Measurements from ENCODE around the gene PRM1. TPM values are rescaled to one million over a fixed set of nuclear protein-coding genes. Genes with fewer than 3 reads are reported as not detected.

Gene PRM1
- total and polyA plus RNA-seq, 2 of the 13 experiments (the other 11 are each of a cell fraction or from before 2014, with no cell fraction given), result not detected

GRCh38 chr16:11292076-11292748 lies 11.1 kb upstream of the PRM1 start (continued):
- no peak for TF ChIP-seq FLYWCH1 (CRISPR knock-in tag; IDR thresholded peaks at IDR 0.05)
- no peak for TF ChIP-seq ZNF34 (CRISPR knock-in tag; IDR thresholded peaks at IDR 0.05; ENCODE audit: borderline replicate concordance)
- no peak for TF ChIP-seq BCLAF1 (IDR thresholded peaks at IDR 0.05)
- TF ChIP-seq SOX13 (IDR thresholded peaks at IDR 0.05), result no peak
- peak in 1 of 2 experiments; percentile 1; a peak in 1 of 4 replicates for TF ChIP-seq SOX13 (CRISPR knock-in tag; conservative IDR thresholded peaks at IDR 0.05 in 1 of 2, IDR thresholded peaks at IDR 0.05 in 1 of 2)
- no peak for TF ChIP-seq NFYB (CRISPR knock-in tag; IDR thresholded peaks at IDR 0.05)
- no peak for TF ChIP-seq ZNF652 (CRISPR knock-in tag; IDR thresholded peaks at IDR 0.05; ENCODE audit: borderline replicate concordance, low read depth)
- no peak for TF ChIP-seq GPBP1L1 (CRISPR knock-in tag; IDR thresholded peaks at IDR 0.05)
- TF ChIP-seq ZBTB43 (CRISPR knock-in tag; conservative IDR thresholded peaks at IDR 0.05), result no peak
- no peak for TF ChIP-seq FOSL1 (CRISPR knock-in tag; IDR thresholded peaks at IDR 0.05; ENCODE audit: borderline replicate concordance)
- TF ChIP-seq PATZ1 (CRISPR knock-in tag; IDR thresholded peaks at IDR 0.05), result peak; percentile 21; the same call in 1 of the 2 replicates
- no peak for TF ChIP-seq USF2 (IDR thresholded peaks at IDR 0.05; ENCODE audit: low read depth, low read length)
- no peak for TF ChIP-seq USF2 (CRISPR knock-in tag; IDR thresholded peaks at IDR 0.05; ENCODE audit: borderline replicate concordance)
- no peak; the same call in 1 of the 2 replicates for TF ChIP-seq ETV5 (CRISPR knock-in tag; IDR thresholded peaks at IDR 0.05; ENCODE audit: borderline replicate concordance)
- peak; percentile 59; the same call in 1 of the 2 replicates for TF ChIP-seq ZNF546 (CRISPR knock-in tag; conservative IDR thresholded peaks at IDR 0.05)
- no peak for TF ChIP-seq AGO1 (IDR thresholded peaks at IDR 0.05; ENCODE audit: low read depth, low read length, poor library complexity, severe bottlenecking)
- TF ChIP-seq ZNF24 (IDR thresholded peaks at IDR 0.05), result no peak
- no peak for TF ChIP-seq MIXL1 (CRISPR knock-in tag; IDR thresholded peaks at IDR 0.05)
